Effector memory CD4-positive, alpha-beta T cell (primary cell): ENCODE results near the gene CNTN1.

Experiments
- DNase-seq, 3 donors: peaks; one replicate each; pipeline ENCODE4 v3.0.0-alpha.2; 2020
- H3K27ac ChIP-seq: 2 replicates; pipeline ENCODE4 v1.7.0; 2013; ENCODE audit warnings: mild to moderate bottlenecking, low read length, moderate library complexity; ENCODE audit not compliant: insufficient read depth, poor library complexity, severe bottlenecking
- H3K27me3 ChIP-seq: replicated peaks from 2 replicates; pipeline ENCODE4 v1.7.0; 2013; ENCODE audit warnings: mild to moderate bottlenecking, low read length; ENCODE audit not compliant: insufficient read depth, control insufficient read depth, poor library complexity, severe bottlenecking
- H3K36me3 ChIP-seq: 2 replicates; pipeline ENCODE4 v1.7.0; 2013; ENCODE audit warnings: mild to moderate bottlenecking, low read length, moderate library complexity; ENCODE audit not compliant: control insufficient read depth, insufficient read depth
- H3K4me1 ChIP-seq: 2 replicates; pipeline ENCODE4 v1.7.0; 2013; ENCODE audit warnings: low read length, mild to moderate bottlenecking; ENCODE audit not compliant: control insufficient read depth, insufficient read depth, poor library complexity, severe bottlenecking
- H3K4me3 ChIP-seq: 2 replicates; pipeline ENCODE4 v1.7.0; 2013; ENCODE audit warnings: low read length, low read depth, mild to moderate bottlenecking; ENCODE audit not compliant: insufficient read depth, poor library complexity, severe bottlenecking
- H3K9me3 ChIP-seq: 2 replicates; pipeline ENCODE4 v1.7.0; 2013; ENCODE audit warnings: mild to moderate bottlenecking, low read length, moderate library complexity; ENCODE audit not compliant: control insufficient read depth

Gene CNTN1

DNA sequence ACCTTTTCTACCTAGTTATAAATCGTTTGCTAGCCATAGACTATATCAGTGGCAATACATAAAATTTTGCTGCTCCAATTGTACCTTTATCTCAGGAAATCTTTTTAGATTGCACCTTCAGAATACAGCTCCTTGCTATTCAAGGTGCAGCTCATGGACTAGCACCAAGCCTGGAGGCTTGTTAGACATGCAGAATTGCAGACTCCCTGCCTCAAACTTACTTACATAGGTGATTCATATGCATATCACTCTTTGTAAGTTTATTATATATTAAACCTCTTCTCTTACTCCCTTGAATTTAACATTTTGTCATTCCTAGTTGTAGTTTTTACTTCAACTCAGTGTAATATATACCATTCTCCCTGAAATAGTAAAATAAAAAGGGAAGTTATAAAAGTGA is 300.4 kb downstream of the CNTN1 start:
- DNase-seq: no peak
- Histone ChIP-seq H3K27ac (no peak overlapping the region), H3K4me3 (no peak overlapping the region), H3K9me3 (no peaks in the 10 kb centered on the region), H3K4me1 (no peaks in the 10 kb centered on the region), H3K36me3 (no peaks in the 10 kb centered on the region), H3K27me3 (no peaks in the 10 kb centered on the region)

DNA sequence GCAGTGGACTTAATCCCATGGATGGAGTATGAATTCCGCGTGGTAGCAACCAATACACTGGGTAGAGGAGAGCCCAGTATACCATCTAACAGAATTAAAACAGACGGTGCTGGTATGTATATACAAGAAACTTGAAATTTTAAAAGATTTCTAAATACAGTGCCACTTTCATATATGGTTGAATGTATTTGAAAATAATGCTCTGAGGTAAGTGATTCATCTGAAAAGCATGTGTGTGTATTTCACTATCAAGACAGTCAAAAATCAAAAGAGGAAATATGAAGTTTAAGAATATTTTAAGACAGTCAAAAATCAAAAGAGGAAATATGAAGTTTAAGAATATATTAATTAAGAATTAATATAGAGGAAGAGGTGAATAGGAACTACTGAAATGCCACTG is 300.9 kb downstream of the CNTN1 start:
- Histone ChIP-seq H3K27me3 (no peaks in the 10 kb centered on the region), H3K36me3 (no peaks in the 10 kb centered on the region), H3K27ac (no peak overlapping the region), H3K4me1 (no peaks in the 10 kb centered on the region), H3K4me3 (no peak overlapping the region), H3K9me3 (no peaks in the 10 kb centered on the region)
- DNase-seq: no peak

DNA sequence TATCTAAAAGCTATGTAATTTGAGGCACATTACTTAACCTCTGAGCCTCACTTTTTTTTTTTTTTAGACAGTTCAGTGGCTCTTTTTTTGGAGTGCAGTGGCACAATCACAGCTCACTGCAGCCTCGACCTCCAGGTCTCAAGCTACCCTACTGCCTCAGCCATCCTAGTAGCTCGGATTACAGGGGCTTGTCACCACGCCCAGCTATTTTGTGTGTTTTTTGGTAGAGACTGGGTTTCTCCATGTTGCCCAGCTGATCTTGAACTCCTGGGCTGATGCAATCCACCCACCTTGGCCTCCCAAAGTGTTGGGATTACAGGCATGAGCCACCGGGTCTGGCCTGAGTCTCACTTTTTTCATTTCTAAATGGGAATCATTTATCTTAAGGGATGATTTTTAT is 303.9 kb downstream of the CNTN1 start:
- no peak for DNase-seq
- Histone ChIP-seq H3K4me1 (no peaks in the 10 kb centered on the region), H3K27ac (no peak overlapping the region), H3K9me3 (no peaks in the 10 kb centered on the region), H3K27me3 (no peaks in the 10 kb centered on the region), H3K4me3 (no peak overlapping the region), H3K36me3 (no peaks in the 10 kb centered on the region)

DNA sequence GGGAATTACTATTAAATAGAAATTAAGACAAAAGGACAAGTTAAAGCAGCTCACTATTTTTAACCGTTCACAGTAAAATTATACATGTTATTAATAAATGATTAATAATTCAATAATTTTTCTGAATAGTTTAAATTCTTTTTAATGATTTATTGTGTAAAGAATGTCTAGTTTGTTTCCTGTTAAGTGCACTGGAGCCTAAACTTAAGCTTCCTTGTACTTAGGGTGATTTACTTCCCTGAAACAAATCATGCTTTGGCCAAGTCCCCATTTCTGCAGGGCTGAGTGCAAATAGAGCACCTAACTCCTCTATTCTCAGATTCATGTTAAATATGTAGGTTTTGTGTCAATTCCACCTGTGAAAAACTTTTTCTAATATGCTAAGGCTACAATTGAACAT is 307.0 kb downstream of the CNTN1 start:
- Histone ChIP-seq H3K4me3 (no peak overlapping the region), H3K27ac (no peak overlapping the region), H3K9me3 (no peaks in the 10 kb centered on the region), H3K27me3 (no peaks in the 10 kb centered on the region), H3K4me1 (no peaks in the 10 kb centered on the region), H3K36me3 (no peaks in the 10 kb centered on the region)
- no peak for DNase-seq

DNA sequence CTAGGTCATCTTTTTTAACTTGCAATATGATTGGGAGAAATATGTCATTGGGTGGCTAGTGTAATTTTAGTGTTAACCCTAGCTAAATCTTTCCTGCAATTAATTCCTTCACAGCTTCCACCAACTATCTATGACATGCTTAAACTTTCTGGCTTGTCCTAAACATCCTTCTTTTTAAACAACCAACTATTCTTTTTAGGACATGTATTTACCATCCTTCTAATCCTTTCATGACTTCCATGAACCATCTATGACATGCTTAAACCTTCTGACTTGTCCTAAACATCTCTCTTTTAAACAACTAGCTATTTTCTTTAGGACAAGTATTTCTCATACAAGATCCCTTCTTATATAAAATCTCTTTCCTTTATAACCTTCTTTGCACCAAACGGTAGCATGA is 316.2 kb downstream of the CNTN1 start:
- H3K4me1 ChIP-seq: no peaks in the 10 kb centered on the region
- no peak for DNase-seq
- no peak overlapping the region for H3K4me3 ChIP-seq
- H3K27me3 ChIP-seq: no peaks in the 10 kb centered on the region
- H3K36me3 ChIP-seq: no peaks in the 10 kb centered on the region
- no peaks in the 10 kb centered on the region for H3K9me3 ChIP-seq
- no peak overlapping the region for H3K27ac ChIP-seq

DNA sequence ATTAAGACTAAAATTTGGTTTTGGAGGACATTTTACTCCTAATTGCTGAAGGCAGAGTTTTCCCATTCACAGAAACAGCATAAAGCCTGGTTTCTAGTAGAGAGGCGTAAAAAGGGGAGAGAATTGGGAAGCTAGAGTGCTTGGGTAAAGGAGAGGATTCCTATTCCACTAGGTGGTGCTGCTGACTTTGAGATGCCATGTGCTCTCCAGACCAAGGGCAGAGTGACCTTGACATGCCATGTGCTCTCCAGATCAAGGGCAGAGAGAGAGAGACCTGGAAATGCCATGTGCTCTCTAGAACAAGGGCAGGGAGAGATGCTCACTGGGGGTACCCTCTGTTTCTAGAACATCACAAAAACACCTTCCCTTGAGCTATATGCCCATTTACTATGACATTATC is 319.7 kb downstream of the CNTN1 start:
- H3K9me3 ChIP-seq: no peaks in the 10 kb centered on the region
- no peaks in the 10 kb centered on the region for H3K27me3 ChIP-seq
- H3K36me3 ChIP-seq: no peaks in the 10 kb centered on the region
- no peaks in the 10 kb centered on the region for H3K4me1 ChIP-seq
- no peak for DNase-seq
- no peak overlapping the region for H3K4me3 ChIP-seq
- H3K27ac ChIP-seq: no peak overlapping the region

DNA sequence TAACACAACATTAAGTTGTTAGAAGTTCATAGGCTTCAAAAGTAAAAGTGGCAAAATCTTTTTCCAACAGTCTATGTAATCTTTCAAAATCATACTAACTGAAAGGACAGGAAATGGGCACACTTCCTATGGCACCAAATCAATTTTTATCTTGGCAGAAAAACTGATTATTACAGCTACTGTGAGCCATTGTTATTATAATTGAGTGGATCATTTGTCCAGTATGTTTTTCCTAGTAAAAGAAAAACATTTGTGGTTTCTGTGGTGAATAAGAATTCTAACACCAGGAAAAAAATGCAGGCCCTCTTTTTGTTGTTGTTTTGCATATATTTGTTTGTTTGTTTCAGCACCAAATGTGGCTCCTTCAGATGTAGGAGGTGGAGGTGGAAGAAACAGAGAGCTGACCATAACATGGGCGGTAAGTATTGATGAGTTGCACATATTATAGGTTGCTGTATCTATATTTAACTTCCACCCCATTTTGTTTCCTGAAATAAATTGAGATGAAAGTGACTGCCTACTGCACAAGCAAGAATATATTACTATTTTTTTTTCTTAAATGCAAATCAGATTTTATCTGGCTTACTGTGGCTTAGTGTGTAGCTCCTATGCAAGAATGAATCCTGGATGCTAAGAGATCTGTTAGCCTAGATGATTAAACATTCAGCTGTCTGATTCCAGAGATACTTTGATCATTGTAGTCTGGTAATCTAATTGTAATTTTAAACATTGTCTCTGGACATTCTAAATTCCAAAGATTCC is 321.8 kb downstream of the CNTN1 start:
- Histone ChIP-seq H3K27ac (no peak overlapping the region), H3K4me1 (no peaks in the 10 kb centered on the region), H3K36me3 (no peaks in the 10 kb centered on the region), H3K27me3 (no peaks in the 10 kb centered on the region), H3K4me3 (no peak overlapping the region), H3K9me3 (no peaks in the 10 kb centered on the region)
- no peak for DNase-seq

DNA sequence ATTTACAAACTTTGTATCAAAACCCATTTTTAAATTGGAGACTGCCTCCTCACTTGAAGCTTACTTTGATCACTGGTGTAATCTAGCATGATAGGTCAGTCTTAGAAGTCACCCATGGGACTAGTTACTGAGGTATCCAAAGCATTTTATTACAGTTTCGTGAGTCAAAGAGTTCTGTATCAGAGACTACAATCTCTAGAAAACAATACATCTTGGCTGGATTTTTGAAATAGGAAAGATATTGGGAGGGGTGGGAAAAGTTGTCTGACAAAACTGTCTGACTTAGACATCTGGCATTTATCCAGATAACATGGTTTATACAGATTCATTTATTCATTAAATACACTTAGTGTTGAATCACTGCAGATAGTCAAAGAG is 322.4 kb downstream of the CNTN1 start:
- no peak overlapping the region for H3K27ac ChIP-seq
- DNase-seq: no peak
- H3K9me3 ChIP-seq: no peaks in the 10 kb centered on the region
- no peaks in the 10 kb centered on the region for H3K36me3 ChIP-seq
- no peaks in the 10 kb centered on the region for H3K27me3 ChIP-seq
- H3K4me3 ChIP-seq: no peak overlapping the region
- H3K4me1 ChIP-seq: no peaks in the 10 kb centered on the region

DNA sequence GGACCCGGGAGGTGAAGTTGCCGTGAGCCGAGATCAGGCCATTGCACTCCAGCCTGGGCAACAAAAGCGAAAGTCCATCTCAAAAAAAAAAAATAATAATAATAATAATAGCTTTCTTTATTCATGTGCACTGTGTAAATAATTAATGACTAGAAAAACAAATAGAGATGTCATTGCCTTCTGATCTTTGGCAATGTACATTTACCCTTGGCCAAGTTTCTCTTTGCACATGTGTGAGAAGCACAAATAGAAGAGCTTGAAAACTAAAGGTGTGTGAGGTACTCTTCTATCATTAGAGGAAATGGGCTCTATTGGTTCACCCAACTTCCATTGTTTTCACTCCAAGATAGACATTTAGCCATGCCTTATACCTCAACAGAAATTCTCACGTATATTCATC is 325.8 kb downstream of the CNTN1 start:
- no peaks in the 10 kb centered on the region for H3K27me3 ChIP-seq

DNA sequence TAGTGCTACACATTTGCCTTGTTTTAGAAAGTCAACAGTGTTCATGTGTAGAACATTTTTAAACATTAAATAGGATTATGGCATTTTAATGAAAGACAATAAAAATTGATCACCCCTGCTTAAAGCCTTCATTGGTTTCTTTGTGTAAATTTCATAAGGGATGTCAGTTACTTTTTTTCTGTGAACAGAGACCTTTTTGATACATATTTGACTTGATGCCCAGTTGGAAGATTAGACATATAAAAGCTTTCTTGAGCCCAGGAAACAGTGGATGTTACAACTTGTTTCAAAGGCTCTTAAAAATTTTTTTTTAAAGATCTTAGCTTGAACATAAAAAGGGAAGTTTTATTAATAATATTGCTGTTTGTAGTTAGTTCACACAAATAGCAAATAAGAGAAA is 327.2 kb downstream of the CNTN1 start:
- no peaks in the 10 kb centered on the region for H3K36me3 ChIP-seq

More for the DNA sequence above, 325.8 kb downstream of the CNTN1 start:
- no peaks in the 10 kb centered on the region for H3K9me3 ChIP-seq
- H3K36me3 ChIP-seq: no peaks in the 10 kb centered on the region
- no peak overlapping the region for H3K4me3 ChIP-seq
- DNase-seq: no peak
- no peaks in the 10 kb centered on the region for H3K4me1 ChIP-seq
- H3K27ac ChIP-seq: no peak overlapping the region

More for the DNA sequence above, 327.2 kb downstream of the CNTN1 start:
- H3K27me3 ChIP-seq: no peaks in the 10 kb centered on the region
- DNase-seq: no peak
- no peaks in the 10 kb centered on the region for H3K9me3 ChIP-seq
- H3K4me1 ChIP-seq: no peaks in the 10 kb centered on the region
- no peak overlapping the region for H3K27ac ChIP-seq
- H3K4me3 ChIP-seq: no peak overlapping the region
